Measurements from ENCODE around the gene MAJIN.

The MAJIN gene

GRCh38 chr11:64892411-64892831 is 79.5 kb downstream of the MAJIN start:
- no peak for DNase-seq (ENCODE audit: low read depth)

DNA sequence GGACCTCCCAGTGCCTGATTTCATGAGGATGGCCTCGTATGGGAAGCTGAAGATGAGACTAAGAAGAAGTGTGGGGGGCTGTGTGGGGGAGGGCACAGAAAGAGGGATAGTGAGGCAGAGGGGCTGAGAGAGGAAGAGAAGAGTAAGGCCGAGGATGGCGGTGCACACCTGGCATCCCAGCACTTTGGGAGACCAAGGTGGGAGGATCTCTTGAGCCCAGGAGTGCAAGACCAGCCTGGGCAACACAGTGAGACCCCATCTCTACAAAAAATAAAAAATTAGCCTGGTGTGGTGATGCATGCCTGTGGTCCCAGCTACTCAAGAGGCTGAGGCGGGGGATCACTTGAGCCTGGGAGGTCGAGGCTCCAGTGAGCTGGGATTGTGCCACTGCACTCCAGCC is 80.0 kb downstream of the MAJIN start:
- no peak for DNase-seq (ENCODE audit: low read depth)

DNA sequence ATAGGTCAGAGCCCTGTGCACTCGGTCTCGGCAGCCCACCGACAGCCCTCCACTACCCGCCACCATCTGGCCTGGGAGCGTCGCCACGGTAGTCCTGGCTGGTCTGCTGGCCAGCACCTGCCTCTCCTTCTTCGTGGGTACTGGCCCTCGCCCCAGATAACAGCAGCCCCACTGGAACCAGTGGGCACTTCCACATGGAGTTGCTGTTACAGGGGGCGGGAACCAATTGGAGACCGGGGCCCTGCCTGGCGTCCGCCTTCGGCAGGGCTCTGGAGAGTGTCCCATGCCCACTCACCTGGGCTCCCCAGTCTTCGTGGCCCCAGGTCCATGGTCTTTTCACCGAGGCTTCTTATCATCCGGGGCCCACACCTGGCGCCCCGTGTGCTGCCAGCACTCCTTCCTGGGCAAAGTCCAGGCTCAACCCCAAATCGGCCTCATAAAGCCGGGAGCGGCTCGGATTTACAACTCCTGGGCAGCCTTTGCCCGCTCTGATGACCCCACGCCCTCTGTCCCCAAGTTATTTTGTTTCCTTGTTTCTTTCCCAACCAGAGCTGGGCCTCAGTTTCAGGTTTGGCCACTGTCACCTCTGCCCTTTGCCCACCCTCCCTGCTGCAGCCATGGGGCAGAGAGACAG is 80.6 kb downstream of the MAJIN start:
- no peak for DNase-seq (ENCODE audit: low read depth)

- no peak for DNase-seq (ENCODE audit: low read depth)
Measured at GRCh38 chr11:64890522-64890939, 81.4 kb downstream of the MAJIN start.

DNA sequence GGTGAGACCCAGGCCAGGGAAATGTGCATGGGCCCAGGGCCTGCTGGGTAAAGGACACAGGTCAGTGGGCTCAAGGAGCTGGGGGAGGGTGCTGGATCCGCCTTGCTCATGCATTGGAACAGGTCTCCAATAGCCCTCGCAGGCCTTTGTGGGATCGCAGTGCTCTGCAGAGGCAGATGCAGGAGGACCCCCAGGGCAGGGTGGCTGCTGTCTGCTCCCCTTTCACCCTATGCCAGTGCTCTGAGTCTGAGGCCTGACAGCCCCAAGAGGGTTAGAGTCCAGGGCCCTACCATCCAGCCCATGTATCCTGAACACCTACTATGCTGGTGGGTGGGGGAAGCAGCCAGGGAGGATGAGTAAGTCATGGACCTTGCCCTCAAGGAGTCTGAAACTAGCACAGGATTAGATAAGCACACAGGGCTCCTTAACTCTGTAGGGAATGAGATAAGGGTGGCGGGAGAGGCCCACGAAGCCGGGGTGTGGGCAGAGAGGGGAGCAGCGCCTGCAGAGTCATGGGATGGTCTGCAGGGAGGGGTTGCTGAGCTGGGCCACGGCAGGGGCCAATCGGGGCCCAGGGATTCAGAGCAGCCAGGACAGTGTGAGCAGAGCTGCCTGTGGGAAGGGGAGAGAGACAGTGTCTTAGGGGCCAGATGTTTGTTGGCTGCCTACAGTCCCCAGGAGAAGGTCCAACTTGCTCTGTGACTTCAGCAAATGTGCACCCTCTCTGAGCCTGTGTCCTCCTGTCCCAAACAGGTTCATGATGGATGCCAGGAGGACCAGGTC is 83.0 kb downstream of the MAJIN start:
- no peak for DNase-seq (ENCODE audit: low read depth)

- no peak for DNase-seq (ENCODE audit: low read depth)
Measured at GRCh38 chr11:64888406-64888728, 83.5 kb downstream of the MAJIN start.
